Loucy (cell line): ENCODE data around the gene INSYN2B.

Source experiments
- H2AFZ ChIP-seq: fragments of 200-600 bp; sonication (generic); 2 replicates; pipeline ENCODE4 v1.6.0; 2016; ENCODE audit warnings: antibody characterized with exemption, mild to moderate bottlenecking, low read length, moderate library complexity
- H3F3A ChIP-seq: fragments of 200-600 bp; 2 replicates; pipeline ENCODE4 v1.6.0; 2016; ENCODE audit warnings: antibody characterized with exemption, low read depth, mild to moderate bottlenecking
- H3K27me3 ChIP-seq: fragments of 200-600 bp; sonication (generic); 2 replicates; pipeline ENCODE4 v1.6.1; 2014; ENCODE audit warnings: low read length, mild to moderate bottlenecking; ENCODE audit not compliant: insufficient read depth, poor library complexity, severe bottlenecking
- H3K36me3 ChIP-seq: fragments of 200-600 bp; sonication (generic); 2 replicates; pipeline ENCODE4 v1.6.1; 2016; ENCODE audit warnings: low read length; ENCODE audit not compliant: insufficient read depth
- H3K4me1 ChIP-seq: fragments of 200-600 bp; sonication (generic); 2 replicates; pipeline ENCODE4 v1.5.1; 2014; ENCODE audit warnings: low read length, mild to moderate bottlenecking; ENCODE audit not compliant: insufficient read depth, poor library complexity, severe bottlenecking
- H3K4me2 ChIP-seq: fragments of 200-600 bp; sonication (generic); 2 replicates; pipeline ENCODE4 v1.6.0; 2014; ENCODE audit warnings: antibody characterized with exemption, low read length, low read depth, mild to moderate bottlenecking; ENCODE audit not compliant: poor library complexity, severe bottlenecking
- H3K4me3 ChIP-seq: fragments of 200-600 bp; sonication (generic); 2 replicates; pipeline ENCODE4 v1.5.1; 2014; ENCODE audit warnings: low read length, mild to moderate bottlenecking, mixed read lengths; ENCODE audit not compliant: poor library complexity, severe bottlenecking
- H3K79me2 ChIP-seq: fragments of 200-600 bp; sonication (generic); 2 replicates; pipeline ENCODE4 v1.6.1; 2014; ENCODE audit warnings: low read length; ENCODE audit not compliant: insufficient read depth
- H3K9ac ChIP-seq: fragments of 200-600 bp; sonication (generic); 2 replicates; pipeline ENCODE4 v1.6.0; 2014; ENCODE audit warnings: mild to moderate bottlenecking, low read depth, low read length, moderate library complexity; ENCODE audit not compliant: poor library complexity, severe bottlenecking
- H3K9me2 ChIP-seq: fragments of 200-600 bp; sonication (generic); replicated peaks from 2 replicates; pipeline ENCODE4 v1.6.1; 2016; ENCODE audit warnings: low read depth, low read length, mixed read lengths
- H3K9me3 ChIP-seq: fragments of 200-600 bp; sonication (generic); 2 replicates; pipeline ENCODE4 v1.6.1; 2014; ENCODE audit warnings: mild to moderate bottlenecking, antibody characterized with exemption, low read length, low read depth; ENCODE audit not compliant: insufficient read depth
- H4K20me1 ChIP-seq: fragments of 200-600 bp; sonication (generic); 2 replicates; pipeline ENCODE4 v1.6.0; 2014; ENCODE audit warnings: antibody characterized with exemption, low read length, mild to moderate bottlenecking; ENCODE audit not compliant: insufficient read depth, poor library complexity, severe bottlenecking
- CTCF ChIP-seq: fragments of 200-600 bp; sonication (generic); conservative IDR thresholded peaks from 2 replicates; pipeline ENCODE4 v1.5.1; 2014; ENCODE audit warnings: mild to moderate bottlenecking, antibody characterized with exemption, low read length
- EZH2phosphoT487 ChIP-seq: fragments of 200-600 bp; IDR thresholded peaks from 2 replicates; pipeline ENCODE4 v1.6.1; 2018; ENCODE audit warnings: antibody characterized with exemption, mild to moderate bottlenecking, moderate library complexity, borderline replicate concordance

INSYN2B gene

GRCh38 chr5:169886677-169887076 lies 93.6 kb downstream of the INSYN2B start:
- Histone ChIP-seq H3K9me3 (no peaks in the 10 kb centered on the region), H3K4me2 (no peak overlapping the region), H3K27me3 (no peaks in the 10 kb centered on the region), H3K79me2 (no peaks in the 10 kb centered on the region), H3K9me2 (no peaks in the 10 kb centered on the region), H3K4me3 (no peak overlapping the region), H3K4me1 (no peaks in the 10 kb centered on the region), H3K36me3 (no peaks in the 10 kb centered on the region; the same call in 1 of the 2 replicates), H3F3A (no peaks in the 10 kb centered on the region), H4K20me1 (no peaks in the 10 kb centered on the region), H2AFZ (no peak overlapping the region), H3K9ac (no peak overlapping the region)
- no peak for TF ChIP-seq CTCF
- TF ChIP-seq EZH2phosphoT487 = no peak

- no peaks in the 10 kb centered on the region for H3K9me2 ChIP-seq
- no peaks in the 10 kb centered on the region for H3F3A ChIP-seq
- H3K4me2 ChIP-seq = no peak overlapping the region
- no peaks in the 10 kb centered on the region; the same call in 1 of the 2 replicates for H3K36me3 ChIP-seq
- TF ChIP-seq EZH2phosphoT487 = no peak
- no peak for TF ChIP-seq CTCF
- H3K4me3 ChIP-seq = no peak overlapping the region
- no peaks in the 10 kb centered on the region for H3K27me3 ChIP-seq
- no peaks in the 10 kb centered on the region for H4K20me1 ChIP-seq
- H2AFZ ChIP-seq = no peak overlapping the region
- peaks cover 6% of the 10 kb centered on the region for H3K4me1 ChIP-seq
- H3K9ac ChIP-seq = no peak overlapping the region
- no peaks in the 10 kb centered on the region for H3K79me2 ChIP-seq
- no peaks in the 10 kb centered on the region for H3K9me3 ChIP-seq
These were observed 94.3 kb downstream of the INSYN2B start for GRCh38 chr5:169886033-169886432.

DNA sequence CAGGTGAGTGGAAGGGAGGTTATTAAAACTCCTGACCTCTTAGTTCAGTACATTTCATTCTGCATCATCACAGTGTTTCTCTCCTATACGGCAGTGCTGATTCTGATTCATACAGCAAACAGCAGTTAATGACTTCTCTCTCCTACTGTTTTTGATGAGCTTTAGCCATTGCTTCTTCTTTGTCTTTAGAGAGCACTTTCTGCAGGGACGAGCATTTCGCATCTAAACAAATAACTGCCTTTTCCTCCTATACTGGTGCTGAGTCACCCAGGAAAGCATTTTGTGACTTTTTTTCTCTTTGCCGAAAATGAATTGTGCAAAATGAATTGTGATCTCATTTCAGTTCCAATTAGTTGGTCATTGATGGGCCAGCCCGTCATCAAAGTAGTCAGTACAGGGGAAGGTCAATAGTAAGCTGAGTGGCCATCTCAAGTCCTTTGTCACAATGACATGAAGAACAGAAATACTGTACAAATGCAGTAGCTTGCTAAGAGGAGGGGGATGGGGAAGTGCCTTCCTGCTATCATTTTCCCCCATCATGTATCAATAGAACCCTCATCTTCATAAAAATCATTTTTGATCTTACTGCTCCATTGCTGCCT lies 98.5 kb downstream of the INSYN2B start:
- Histone ChIP-seq H3K4me2 (no peak overlapping the region), H3K9me2 (no peaks in the 10 kb centered on the region), H3F3A (no peaks in the 10 kb centered on the region), H4K20me1 (no peaks in the 10 kb centered on the region), H3K36me3 (no peaks in the 10 kb centered on the region; the same call in 1 of the 2 replicates), H3K79me2 (no peaks in the 10 kb centered on the region), H3K9me3 (no peaks in the 10 kb centered on the region), H3K4me3 (no peak overlapping the region), H3K4me1 (peaks cover 15% of the 10 kb centered on the region), H3K27me3 (no peaks in the 10 kb centered on the region), H3K9ac (no peak overlapping the region), H2AFZ (no peak overlapping the region)
- TF ChIP-seq EZH2phosphoT487 (no peak), CTCF (no peak)
